ENCODE measurements around the gene MEPCE.
A peak's percentile ranks its signal among the peaks of the same experiment; 100 is the strongest.

Gene MEPCE

DNA sequence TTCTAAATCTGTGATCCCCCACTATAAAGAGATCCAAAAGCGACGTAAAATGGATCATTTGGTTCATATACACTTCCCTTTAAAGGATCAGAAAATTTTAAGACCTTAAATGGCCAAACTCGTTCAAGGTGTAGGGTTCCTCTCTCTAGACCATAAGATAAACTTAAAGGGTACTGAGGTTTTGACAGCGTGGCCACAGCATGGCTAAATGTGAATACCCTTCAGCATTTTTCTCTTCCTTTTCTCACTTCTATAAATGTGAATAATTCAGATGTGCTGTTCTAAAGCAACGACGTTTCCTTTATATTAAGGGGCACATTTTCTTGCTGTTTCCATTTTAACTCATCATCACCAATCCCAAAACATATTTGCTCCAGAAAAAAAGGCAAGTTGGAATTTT is 6.3 kb upstream of the MEPCE start:
- Histone ChIP-seq H3K27ac (no peak overlapping the region), H3K27me3 (replicated peaks) (no peaks in the 10 kb centered on the region), H3K4me3 (ENCODE audit: low read depth, low read length) (no peak overlapping the region), H3K36me3 (replicated peaks) (no peaks in the 10 kb centered on the region)
- DNase-seq: no peak
- TF ChIP-seq, protein P1, sequence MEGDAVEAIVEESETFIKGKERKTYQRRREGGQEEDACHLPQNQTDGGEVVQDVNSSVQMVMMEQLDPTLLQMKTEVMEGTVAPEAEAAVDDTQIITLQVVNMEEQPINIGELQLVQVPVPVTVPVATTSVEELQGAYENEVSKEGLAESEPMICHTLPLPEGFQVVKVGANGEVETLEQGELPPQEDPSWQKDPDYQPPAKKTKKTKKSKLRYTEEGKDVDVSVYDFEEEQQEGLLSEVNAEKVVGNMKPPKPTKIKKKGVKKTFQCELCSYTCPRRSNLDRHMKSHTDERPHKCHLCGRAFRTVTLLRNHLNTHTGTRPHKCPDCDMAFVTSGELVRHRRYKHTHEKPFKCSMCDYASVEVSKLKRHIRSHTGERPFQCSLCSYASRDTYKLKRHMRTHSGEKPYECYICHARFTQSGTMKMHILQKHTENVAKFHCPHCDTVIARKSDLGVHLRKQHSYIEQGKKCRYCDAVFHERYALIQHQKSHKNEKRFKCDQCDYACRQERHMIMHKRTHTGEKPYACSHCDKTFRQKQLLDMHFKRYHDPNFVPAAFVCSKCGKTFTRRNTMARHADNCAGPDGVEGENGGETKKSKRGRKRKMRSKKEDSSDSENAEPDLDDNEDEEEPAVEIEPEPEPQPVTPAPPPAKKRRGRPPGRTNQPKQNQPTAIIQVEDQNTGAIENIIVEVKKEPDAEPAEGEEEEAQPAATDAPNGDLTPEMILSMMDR (IDR thresholded peaks at IDR 0.05; ENCODE audit: low read depth, low read length, missing control alignments): no peak
- in situ Hi-C loops (cut with HindIII; ENCODE audit: low pct_ligation_motif_present, low sequenced_read_pairs): no loop called here

DNA sequence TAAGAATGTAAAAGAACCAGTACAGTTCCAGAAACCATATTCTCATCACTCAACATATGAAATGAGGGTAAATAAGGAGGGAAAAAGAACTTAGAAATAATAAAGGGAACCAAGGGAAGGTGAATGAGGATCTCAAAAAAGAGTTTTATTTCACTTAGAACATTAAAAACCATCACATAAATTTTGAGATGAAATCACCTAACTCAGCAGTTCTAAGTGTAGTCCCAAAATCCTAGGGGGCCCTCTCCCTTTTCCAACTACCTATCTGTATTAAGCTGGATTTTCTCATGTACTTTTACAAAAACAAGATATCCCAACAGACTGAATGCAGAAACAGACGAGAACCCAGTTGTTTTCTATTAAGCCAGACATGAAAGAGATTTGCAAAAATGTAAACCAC is 4.3 kb upstream of the MEPCE start:
- TF ChIP-seq, protein P1 (IDR thresholded peaks at IDR 0.05; ENCODE audit: low read depth, low read length, missing control alignments): no peak
- in situ Hi-C loops (cut with HindIII; ENCODE audit: low pct_ligation_motif_present, low sequenced_read_pairs): no loop called here
- Histone ChIP-seq H3K36me3 (replicated peaks) (no peaks in the 10 kb centered on the region), H3K4me3 (ENCODE audit: low read depth, low read length) (no peak overlapping the region), H3K27ac (no peak overlapping the region), H3K27me3 (replicated peaks) (no peaks in the 10 kb centered on the region)
- DNase-seq: no peak

DNA sequence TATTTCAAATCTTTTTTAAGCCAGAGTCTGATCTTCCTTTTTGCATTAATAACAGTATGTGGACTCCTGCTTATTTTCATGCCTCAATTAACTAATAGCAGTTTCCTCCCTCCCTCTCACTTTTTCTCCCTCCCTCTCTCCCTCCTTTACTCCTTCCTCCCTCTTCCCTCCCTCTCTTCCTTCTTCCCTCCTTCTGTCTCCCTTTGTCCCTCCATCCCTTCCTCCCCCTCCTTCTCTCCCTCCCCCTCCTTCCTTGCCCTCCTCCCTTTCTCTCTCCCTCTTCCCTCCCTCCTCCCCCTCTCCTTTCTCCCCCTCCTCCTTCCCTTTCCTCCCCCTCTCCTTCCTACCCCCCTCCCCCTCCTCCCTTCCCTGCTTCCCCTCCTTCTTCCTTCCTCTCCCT is 3.1 kb upstream of the MEPCE start:
- DNase-seq: no peak
- Histone ChIP-seq H3K27ac (no peak overlapping the region), H3K4me3 (ENCODE audit: low read depth, low read length) (no peak overlapping the region), H3K27me3 (replicated peaks) (no peaks in the 10 kb centered on the region), H3K36me3 (replicated peaks) (peaks cover under 1% of the 10 kb centered on the region)
- in situ Hi-C loops (cut with HindIII; ENCODE audit: low pct_ligation_motif_present, low sequenced_read_pairs): no loop called here
- TF ChIP-seq, protein P1 (IDR thresholded peaks at IDR 0.05; ENCODE audit: low read depth, low read length, missing control alignments): no peak

DNA sequence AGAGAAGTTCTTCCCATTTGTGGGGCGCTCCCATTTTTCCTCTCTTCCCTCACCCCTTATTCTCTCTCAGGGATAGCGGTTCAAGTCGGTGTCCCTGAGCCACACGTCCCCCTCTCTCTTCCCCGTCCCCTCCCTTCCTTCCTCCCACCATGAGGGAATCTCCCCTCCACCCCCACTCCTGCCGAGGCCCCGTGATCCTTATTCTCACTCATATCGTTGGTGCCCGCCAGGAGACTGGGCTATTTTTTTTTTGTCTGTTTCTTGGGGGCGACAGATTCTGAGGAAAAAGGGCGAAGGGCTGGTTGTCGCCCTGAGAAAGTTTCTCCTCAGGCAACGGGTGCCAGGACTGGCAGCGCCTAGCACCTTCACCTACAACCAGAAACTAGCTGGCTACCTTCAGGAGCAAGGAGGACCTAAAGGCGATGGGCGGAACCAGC is 1.9 kb upstream of the MEPCE start:
- in situ Hi-C loops (cut with HindIII; ENCODE audit: low pct_ligation_motif_present, low sequenced_read_pairs): no loop called here
- no peak for DNase-seq
- H3K27ac ChIP-seq: no peak overlapping the region
- TF ChIP-seq, protein P1 (IDR thresholded peaks at IDR 0.05; ENCODE audit: low read depth, low read length, missing control alignments): no peak
- peaks cover 2% of the 10 kb centered on the region for H3K36me3 ChIP-seq (replicated peaks)
- H3K4me3 ChIP-seq (ENCODE audit: low read depth, low read length): peak overlapping the region; percentile 66
- no peaks in the 10 kb centered on the region for H3K27me3 ChIP-seq (replicated peaks)

DNA sequence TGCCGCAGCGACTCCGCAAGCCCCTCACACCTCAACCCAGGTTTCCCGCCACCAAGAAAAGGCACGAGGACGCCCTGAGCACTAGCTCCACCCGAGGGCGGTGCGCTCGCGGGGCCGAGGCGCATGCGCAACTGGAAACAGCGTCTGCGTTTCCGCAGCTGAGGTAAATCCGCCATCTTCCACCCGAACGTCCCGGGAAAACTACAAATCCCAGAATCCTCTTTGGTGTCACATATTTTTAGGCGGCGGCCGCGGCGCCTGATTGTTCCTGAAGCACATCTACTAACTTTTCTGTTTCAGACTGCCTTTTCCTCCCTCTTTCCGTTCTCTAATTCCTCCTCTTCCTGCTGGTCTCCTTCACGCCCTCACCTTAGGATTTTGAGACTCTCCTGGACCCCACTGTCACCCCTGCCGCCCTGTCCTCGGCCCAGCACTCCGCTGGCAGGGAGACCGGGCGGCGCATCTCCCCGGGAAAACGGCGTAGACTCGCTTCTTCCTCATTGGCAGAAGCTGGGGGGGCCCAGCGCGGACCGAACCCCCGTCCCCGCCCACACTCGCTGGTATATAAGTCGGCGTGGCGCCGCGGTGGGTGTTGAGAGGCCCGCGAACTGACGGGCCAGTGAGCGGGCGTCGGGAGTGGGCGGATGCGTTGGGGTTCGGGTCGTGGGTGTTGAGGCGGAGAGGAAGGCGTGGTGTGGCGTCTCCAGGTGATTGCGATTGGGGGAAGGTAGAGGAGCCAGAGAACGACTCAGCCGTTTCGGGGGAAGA is 1.2 kb upstream of the MEPCE start, which contains the start of gene ZCWPW1:
Gene ZCWPW1 (minus strand): TSS at position 505 of the 768 bp plus-strand sequence. CDS start 8,054 bp downstream, outside the sequence.
- in situ Hi-C loops (cut with HindIII; ENCODE audit: low pct_ligation_motif_present, low sequenced_read_pairs): no loop called here
- no peaks in the 10 kb centered on the region for H3K27me3 ChIP-seq (replicated peaks)
- H3K27ac ChIP-seq: peak within 1 kb of the TSS; percentile 96
- peak; percentile 96 for DNase-seq
- TF ChIP-seq, protein P1 (IDR thresholded peaks at IDR 0.05; ENCODE audit: low read depth, low read length, missing control alignments): no peak
- H3K36me3 ChIP-seq (replicated peaks): peaks cover 5% of the 10 kb centered on the region
- H3K4me3 ChIP-seq (ENCODE audit: low read depth, low read length): peak within 1 kb of the TSS; percentile 66

All from brain microvascular endothelial cell (primary cell).